ENCODE results near the gene ZNF689. TPM values are rescaled to one million over a fixed set of nuclear protein-coding genes. Genes with fewer than 3 reads are reported as not detected.

The ZNF689 gene
- total and polyA plus RNA-seq, 7 donors, result 3.6 to 10.3 (median 7.9) TPM

DNA sequence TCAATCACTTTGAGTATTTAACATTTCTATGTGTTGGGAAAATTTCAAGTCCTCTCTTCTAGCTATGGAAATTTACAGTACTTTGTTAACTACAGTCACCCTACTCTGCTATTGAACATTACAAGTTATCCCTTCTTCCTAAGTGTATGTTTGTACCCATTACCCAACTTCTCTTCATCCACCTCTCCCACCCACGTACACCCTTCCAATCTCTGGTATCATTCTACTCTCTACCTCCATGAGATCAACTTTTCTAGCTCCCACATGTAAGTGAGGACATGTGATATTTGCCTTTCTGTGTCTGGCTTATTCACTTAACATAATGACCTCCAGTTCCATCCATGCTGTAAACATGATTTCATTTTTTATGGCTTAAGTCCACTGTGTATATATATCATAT, 35.5 kb downstream of the ZNF689 start:
- WGBS, 2 donors, result 25 to 73% methylated on average over 1 of the region's 1 CpG
- DNase-seq, result no peak
- no peak overlapping the region for H3K4me3 ChIP-seq
- TF ChIP-seq EP300 (IDR thresholded peaks at IDR 0.05), result no peak
- no peak for TF ChIP-seq POLR2A (IDR thresholded peaks at IDR 0.05)
- TF ChIP-seq, protein P1, sequence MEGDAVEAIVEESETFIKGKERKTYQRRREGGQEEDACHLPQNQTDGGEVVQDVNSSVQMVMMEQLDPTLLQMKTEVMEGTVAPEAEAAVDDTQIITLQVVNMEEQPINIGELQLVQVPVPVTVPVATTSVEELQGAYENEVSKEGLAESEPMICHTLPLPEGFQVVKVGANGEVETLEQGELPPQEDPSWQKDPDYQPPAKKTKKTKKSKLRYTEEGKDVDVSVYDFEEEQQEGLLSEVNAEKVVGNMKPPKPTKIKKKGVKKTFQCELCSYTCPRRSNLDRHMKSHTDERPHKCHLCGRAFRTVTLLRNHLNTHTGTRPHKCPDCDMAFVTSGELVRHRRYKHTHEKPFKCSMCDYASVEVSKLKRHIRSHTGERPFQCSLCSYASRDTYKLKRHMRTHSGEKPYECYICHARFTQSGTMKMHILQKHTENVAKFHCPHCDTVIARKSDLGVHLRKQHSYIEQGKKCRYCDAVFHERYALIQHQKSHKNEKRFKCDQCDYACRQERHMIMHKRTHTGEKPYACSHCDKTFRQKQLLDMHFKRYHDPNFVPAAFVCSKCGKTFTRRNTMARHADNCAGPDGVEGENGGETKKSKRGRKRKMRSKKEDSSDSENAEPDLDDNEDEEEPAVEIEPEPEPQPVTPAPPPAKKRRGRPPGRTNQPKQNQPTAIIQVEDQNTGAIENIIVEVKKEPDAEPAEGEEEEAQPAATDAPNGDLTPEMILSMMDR (IDR thresholded peaks at IDR 0.05), result no peak
- TF ChIP-seq POLR2AphosphoS5 (IDR thresholded peaks at IDR 0.05), result no peak
- no peaks in the 10 kb centered on the region for H3K9me3 ChIP-seq
- peaks cover 0 to 24% (median 21%) of the 10 kb centered on the region in 4 donors for H3K4me1 ChIP-seq
- intact Hi-C loops (cut with DNase I), result loop anchor here (5.0 kb wide), 2 partner anchors 42 to 58 kb away; partner anchors contain the start of gene ZNF747
- no peak overlapping the region for H3K27ac ChIP-seq
- H3K27me3 ChIP-seq, result no peaks in the 10 kb centered on the region
- peaks cover 0 to 26% (median 0%) of the 10 kb centered on the region in 4 donors for H3K36me3 ChIP-seq

DNA sequence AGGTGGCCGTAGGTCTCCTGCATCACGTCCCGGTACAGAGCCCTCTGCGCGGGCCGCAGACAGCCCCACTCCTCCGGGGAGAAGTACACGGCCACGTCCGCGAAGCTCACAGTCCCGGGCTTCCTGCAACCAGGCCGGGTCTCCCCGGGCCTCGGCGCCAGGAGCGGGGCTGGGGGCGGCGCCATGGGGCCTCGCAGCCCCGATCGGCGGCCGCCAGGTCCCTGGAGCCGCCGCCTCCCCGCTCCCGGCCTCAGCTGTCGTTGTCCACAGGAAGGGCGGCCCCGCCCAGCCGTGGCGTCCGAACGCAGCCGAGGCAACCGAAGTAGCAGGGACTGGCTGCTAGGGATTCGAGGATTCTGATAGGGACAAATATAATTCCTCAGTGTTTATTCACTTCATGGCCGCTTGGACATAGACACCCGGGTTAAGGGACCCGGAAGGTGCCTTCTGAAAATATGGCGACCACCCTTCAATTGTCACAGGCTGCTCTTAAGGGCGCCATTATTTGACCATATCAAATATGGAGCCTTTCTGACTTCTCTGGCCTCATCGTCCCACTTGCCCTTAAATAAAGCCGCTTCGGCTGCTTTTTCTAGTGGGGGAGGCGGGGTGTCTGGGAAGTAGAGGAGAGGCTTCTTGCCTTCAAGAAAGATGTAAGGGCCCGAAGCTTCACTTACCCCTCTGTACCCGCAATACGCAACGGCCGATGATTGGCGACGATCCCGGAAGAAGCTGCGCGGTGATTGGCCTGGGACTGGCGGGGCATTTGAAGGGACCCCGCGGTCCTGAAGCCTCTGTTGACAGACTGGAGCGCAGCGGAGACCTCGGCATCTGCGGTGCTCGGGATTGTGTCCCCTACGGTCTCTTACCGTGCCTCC, 38.5 kb downstream of the ZNF689 start, which contains the start of gene ZNF688:
ZNF688 (minus strand) TSS at position 270 of the 878 bp plus-strand sequence; CDS start at position 185, 85 bp downstream.
- Histone ChIP-seq H3K4me1 (peaks cover 0 to 24% (median 21%) of the 10 kb centered on the region in 4 donors), H3K27me3 (no peaks in the 10 kb centered on the region), H3K9me3 (no peaks in the 10 kb centered on the region), H3K27ac (peak within 1 kb of the TSS; percentile 94 to 98 (median 97)), H3K36me3 (peaks cover 0 to 6% (median 0%) of the 10 kb centered on the region in 4 donors), H3K4me3 (peak within 1 kb of the TSS; percentile 42 to 95 (median 84))
- intact Hi-C loops (cut with DNase I), result loop anchor here (1.0 to 5.0 kb wide), 5 partner anchors 13 to 87 kb away; partner anchors contain the start of genes FBRS, ZNF747, ZNF764 and ZNF785
- 0% methylated on average over 67 of the region's 67 CpGs for WGBS, 2 donors
- no peak for TF ChIP-seq EP300 (IDR thresholded peaks at IDR 0.05)
- TF ChIP-seq POLR2AphosphoS5 (IDR thresholded peaks at IDR 0.05), result peak; percentile 70 to 87 (median 80)
- TF ChIP-seq, protein P1 (IDR thresholded peaks at IDR 0.05), result no peak
- TF ChIP-seq POLR2A (IDR thresholded peaks at IDR 0.05), result peak; percentile 33 to 66
- peak; percentile 99 for DNase-seq

- Histone ChIP-seq H3K9me3 (no peaks in the 10 kb centered on the region), H3K4me3 (peak overlapping the region; percentile 42 to 95 (median 84)), H3K4me1 (peaks cover 0 to 24% (median 21%) of the 10 kb centered on the region in 4 donors), H3K27me3 (no peaks in the 10 kb centered on the region), H3K27ac (peak overlapping the region; percentile 94 to 98 (median 97)), H3K36me3 (peaks cover 0 to 6% (median 0%) of the 10 kb centered on the region in 4 donors)
- intact Hi-C loops (cut with DNase I), result loop anchor here (1.0 to 5.0 kb wide), 5 partner anchors 13 to 88 kb away; partner anchors contain the start of genes FBRS, ZNF747, ZNF764 and ZNF785
- 6 to 11% methylated on average over 22 of the region's 22 CpGs for WGBS, 2 donors
- peak in 1 of 4 donors; percentile 23 for TF ChIP-seq POLR2AphosphoS5 (IDR thresholded peaks at IDR 0.05)
- TF ChIP-seq, protein P1 (IDR thresholded peaks at IDR 0.05), result no peak
- peak; percentile 77 for DNase-seq
Observed at GRCh38 chr16:30570636-30571444, 39.3 kb downstream of the ZNF689 start.

DNA sequence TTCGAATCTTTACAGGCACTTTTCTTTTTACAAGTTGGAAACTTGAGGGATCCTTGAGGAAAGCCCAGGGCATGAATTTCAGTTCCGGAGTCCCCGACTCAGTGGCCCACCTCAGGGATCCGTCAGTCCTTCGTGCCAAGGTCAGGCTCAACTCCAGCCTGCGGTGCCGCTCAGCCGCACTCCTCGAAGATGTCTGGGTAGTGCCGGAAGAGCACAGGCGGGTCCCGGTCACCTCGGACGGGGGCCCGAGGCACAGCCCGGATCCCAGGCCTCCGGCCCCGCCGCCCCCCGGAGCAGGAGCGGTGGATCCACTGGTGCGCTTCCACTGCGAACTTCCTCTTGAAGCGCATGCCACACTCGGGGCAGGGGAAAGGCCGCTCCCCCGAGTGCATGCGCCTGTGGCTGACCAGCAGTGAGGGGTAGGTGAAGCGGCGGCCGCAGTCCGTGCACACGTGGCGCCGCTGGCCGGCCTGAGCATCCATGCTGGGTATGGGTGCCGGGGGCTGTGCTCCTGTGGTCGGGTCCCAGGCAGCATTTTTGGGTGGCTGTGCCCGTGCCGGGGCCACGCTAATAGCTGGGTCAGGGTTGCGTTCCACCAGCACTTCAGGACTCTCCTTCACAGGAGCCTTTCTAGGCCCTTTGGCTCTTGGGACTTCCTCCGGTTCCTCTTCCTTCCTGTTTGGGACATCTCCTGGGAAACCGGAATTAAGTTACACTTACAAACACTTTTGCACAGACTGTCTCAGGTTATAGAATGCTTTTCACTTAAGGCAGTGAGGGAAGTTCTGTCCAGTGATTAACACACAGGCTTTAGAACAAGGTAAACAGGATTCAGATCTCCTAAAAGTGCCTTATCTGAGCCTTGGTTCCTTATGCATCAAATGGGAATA, 40.2 kb downstream of the ZNF689 start:
- Histone ChIP-seq H3K27ac (peak overlapping the region; percentile 94 to 98 (median 97)), H3K27me3 (no peaks in the 10 kb centered on the region), H3K9me3 (no peaks in the 10 kb centered on the region), H3K4me1 (peaks cover 0 to 24% (median 21%) of the 10 kb centered on the region in 4 donors), H3K36me3 (peaks cover 0 to 6% (median 0%) of the 10 kb centered on the region in 4 donors), H3K4me3 (peak overlapping the region in 2 of 4 donors; percentile 87 to 95)
- 89 to 94% methylated on average over 44 of the region's 44 CpGs for WGBS, 2 donors
- TF ChIP-seq POLR2A (IDR thresholded peaks at IDR 0.05) (no peak), POLR2AphosphoS5 (IDR thresholded peaks at IDR 0.05) (no peak), EP300 (IDR thresholded peaks at IDR 0.05) (no peak)
- TF ChIP-seq, protein P1 (IDR thresholded peaks at IDR 0.05), result no peak
- DNase-seq, result no peak
- intact Hi-C loops (cut with DNase I), result loop anchor here (2.0 to 5.0 kb wide), 3 partner anchors 38 to 89 kb away; partner anchors contain the start of genes FBRS and ZNF747

Measured in sigmoid colon (tissue), 7 donors.